IPS-18a (cell line): ENCODE results near the gene NDOR1.

ENCODE experiments used
- H3K27ac ChIP-seq: one replicate; pipeline ENCODE4 v1.5.1; 2013; ENCODE audit warnings: low read length
- H3K27me3 ChIP-seq: one replicate; pipeline ENCODE4 v1.6.1; 2013; ENCODE audit warnings: mild to moderate bottlenecking, low read length; ENCODE audit not compliant: control insufficient read depth, insufficient read depth
- H3K36me3 ChIP-seq: one replicate; pipeline ENCODE4 v1.6.1; 2013; ENCODE audit warnings: low read depth, low read length; ENCODE audit not compliant: control insufficient read depth
- H3K4me1 ChIP-seq: one replicate; pipeline ENCODE4 v1.6.1; 2013; ENCODE audit warnings: low read depth, low read length; ENCODE audit not compliant: control insufficient read depth
- H3K4me3 ChIP-seq: one replicate; pipeline ENCODE4 v1.5.1; 2013; ENCODE audit warnings: low read length
- H3K9ac ChIP-seq: one replicate; pipeline ENCODE4 v1.6.1; 2013; ENCODE audit warnings: mild to moderate bottlenecking, low read length, moderate library complexity
- H3K9me3 ChIP-seq: one replicate; pipeline ENCODE4 v1.6.1; 2013; ENCODE audit warnings: low read depth, low read length; ENCODE audit not compliant: control insufficient read depth

NDOR1 gene

GRCh38 chr9:137227853-137228505 is 22.5 kb downstream of the NDOR1 start:
- H3K36me3 ChIP-seq, result no peaks in the 10 kb centered on the region
- no peaks in the 10 kb centered on the region for H3K4me1 ChIP-seq
- H3K9me3 ChIP-seq, result no peaks in the 10 kb centered on the region
- H3K9ac ChIP-seq, result no peak overlapping the region
- no peak overlapping the region for H3K27ac ChIP-seq
- H3K4me3 ChIP-seq, result no peak overlapping the region
- peaks cover 1% of the 10 kb centered on the region for H3K27me3 ChIP-seq

- H3K9me3 ChIP-seq, result no peaks in the 10 kb centered on the region
- H3K36me3 ChIP-seq, result no peaks in the 10 kb centered on the region
- H3K27ac ChIP-seq, result no peak overlapping the region
- H3K4me3 ChIP-seq, result no peak overlapping the region
- no peaks in the 10 kb centered on the region for H3K27me3 ChIP-seq
- no peak overlapping the region for H3K9ac ChIP-seq
- H3K4me1 ChIP-seq, result no peaks in the 10 kb centered on the region
These were observed 23.0 kb downstream of the NDOR1 start for GRCh38 chr9:137228506-137228967.

GRCh38 chr9:137228968-137229896 is 23.7 kb downstream of the NDOR1 start:
- H3K27ac ChIP-seq, result no peak overlapping the region
- H3K27me3 ChIP-seq, result no peaks in the 10 kb centered on the region
- no peak overlapping the region for H3K4me3 ChIP-seq
- H3K36me3 ChIP-seq, result no peaks in the 10 kb centered on the region
- H3K9ac ChIP-seq, result no peak overlapping the region
- no peaks in the 10 kb centered on the region for H3K9me3 ChIP-seq
- no peaks in the 10 kb centered on the region for H3K4me1 ChIP-seq

GRCh38 chr9:137229903-137230704 is 24.6 kb downstream of the NDOR1 start:
- no peak overlapping the region for H3K4me3 ChIP-seq
- H3K9me3 ChIP-seq, result no peaks in the 10 kb centered on the region
- no peaks in the 10 kb centered on the region for H3K36me3 ChIP-seq
- H3K27me3 ChIP-seq, result no peaks in the 10 kb centered on the region
- no peak overlapping the region for H3K27ac ChIP-seq
- H3K4me1 ChIP-seq, result no peaks in the 10 kb centered on the region
- no peak overlapping the region for H3K9ac ChIP-seq

GRCh38 chr9:137230705-137231371 is 25.3 kb downstream of the NDOR1 start, which contains the start of gene SLC34A3:
Gene SLC34A3, plus strand, starts transcription at chr9:137230901. Its CDS starts 802 bp downstream, at chr9:137231703.
- no peak within 1 kb of the TSS for H3K4me3 ChIP-seq
- H3K9me3 ChIP-seq, result no peaks in the 10 kb centered on the region
- no peak within 1 kb of the TSS for H3K9ac ChIP-seq
- H3K36me3 ChIP-seq, result no peaks in the 10 kb centered on the region
- no peak within 1 kb of the TSS for H3K27ac ChIP-seq
- H3K27me3 ChIP-seq, result no peaks in the 10 kb centered on the region
- no peaks in the 10 kb centered on the region for H3K4me1 ChIP-seq

GRCh38 chr9:137231372-137232039 is 26.0 kb downstream of the NDOR1 start:
- H3K27ac ChIP-seq, result no peak overlapping the region
- no peaks in the 10 kb centered on the region for H3K4me1 ChIP-seq
- no peak overlapping the region for H3K9ac ChIP-seq
- no peak overlapping the region for H3K4me3 ChIP-seq
- H3K9me3 ChIP-seq, result no peaks in the 10 kb centered on the region
- no peaks in the 10 kb centered on the region for H3K36me3 ChIP-seq
- no peaks in the 10 kb centered on the region for H3K27me3 ChIP-seq

- no peak overlapping the region for H3K27ac ChIP-seq
- no peak overlapping the region for H3K4me3 ChIP-seq
- no peaks in the 10 kb centered on the region for H3K4me1 ChIP-seq
- no peaks in the 10 kb centered on the region for H3K9me3 ChIP-seq
- no peaks in the 10 kb centered on the region for H3K27me3 ChIP-seq
- no peaks in the 10 kb centered on the region for H3K36me3 ChIP-seq
- H3K9ac ChIP-seq, result no peak overlapping the region
These were observed 26.6 kb downstream of the NDOR1 start for GRCh38 chr9:137232101-137232500.

- Histone ChIP-seq H3K9me3 (no peaks in the 10 kb centered on the region), H3K27me3 (no peaks in the 10 kb centered on the region), H3K36me3 (no peaks in the 10 kb centered on the region), H3K9ac (no peak overlapping the region), H3K4me3 (no peak overlapping the region), H3K4me1 (no peaks in the 10 kb centered on the region), H3K27ac (no peak overlapping the region)
These were observed 27.0 kb downstream of the NDOR1 start for GRCh38 chr9:137232510-137232909.

- Histone ChIP-seq H3K4me3 (no peak overlapping the region), H3K36me3 (no peaks in the 10 kb centered on the region), H3K4me1 (no peaks in the 10 kb centered on the region), H3K9me3 (no peaks in the 10 kb centered on the region), H3K27me3 (no peaks in the 10 kb centered on the region), H3K9ac (no peak overlapping the region), H3K27ac (no peak overlapping the region)
These were observed 27.9 kb downstream of the NDOR1 start for GRCh38 chr9:137233143-137233980.

- no peak overlapping the region for H3K27ac ChIP-seq
- no peaks in the 10 kb centered on the region for H3K36me3 ChIP-seq
- no peaks in the 10 kb centered on the region for H3K27me3 ChIP-seq
- no peak overlapping the region for H3K4me3 ChIP-seq
- no peaks in the 10 kb centered on the region for H3K9me3 ChIP-seq
- no peaks in the 10 kb centered on the region for H3K4me1 ChIP-seq
- H3K9ac ChIP-seq, result no peak overlapping the region
These were observed 28.7 kb downstream of the NDOR1 start for GRCh38 chr9:137234055-137234697.
